Astrocyte of the hippocampus (primary cell): Measurements from ENCODE around the gene TCF19.
"Not testable (repeated sequence)": the region's sequence is repeated elsewhere in the genome, so short reads cannot be mapped to it uniquely, and the experiment has no call there.

Source experiments
- DNase-seq: peaks from one replicate; pipeline ENCODE4 v3.0.0; 2011; ENCODE audit warnings: low read depth, low spot score

Gene TCF19

DNA sequence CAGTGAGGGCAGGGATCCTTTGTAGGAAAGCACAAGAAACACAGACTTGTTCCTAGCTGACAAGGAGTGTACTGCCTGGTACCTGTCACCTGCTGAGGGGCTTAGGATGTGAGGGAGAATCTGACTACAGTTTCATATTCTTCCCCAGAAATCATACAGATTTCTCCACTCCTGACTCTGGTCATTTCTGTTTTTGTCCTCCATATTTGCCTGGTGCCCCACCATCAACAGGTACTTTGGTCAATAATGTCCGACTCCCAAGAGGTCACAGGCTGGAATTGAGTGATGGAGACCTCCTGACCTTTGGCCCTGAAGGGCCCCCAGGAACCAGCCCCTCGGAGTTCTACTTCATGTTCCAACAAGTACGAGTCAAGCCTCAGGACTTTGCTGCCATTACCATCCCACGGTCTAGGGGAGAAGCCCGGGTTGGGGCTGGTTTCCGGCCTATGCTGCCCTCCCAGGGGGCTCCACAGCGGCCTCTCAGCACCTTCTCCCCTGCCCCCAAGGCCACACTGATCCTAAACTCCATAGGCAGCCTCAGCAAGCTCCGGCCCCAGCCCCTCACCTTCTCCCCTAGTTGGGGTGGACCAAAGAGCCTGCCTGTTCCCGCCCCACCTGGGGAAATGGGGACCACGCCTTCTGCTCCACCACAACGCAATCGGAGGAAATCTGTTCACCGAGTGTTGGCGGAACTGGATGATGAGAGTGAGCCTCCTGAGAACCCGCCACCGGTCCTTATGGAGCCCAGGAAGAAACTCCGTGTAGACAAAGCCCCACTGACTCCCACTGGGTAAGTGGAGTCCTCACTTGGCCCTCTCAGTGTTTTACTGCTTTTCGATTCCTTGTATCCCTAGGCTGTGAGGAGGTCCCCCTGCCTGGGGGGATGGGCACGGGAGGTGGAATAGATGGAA lies 3.1 kb downstream of the TCF19 start:
- no peak for DNase-seq

DNA sequence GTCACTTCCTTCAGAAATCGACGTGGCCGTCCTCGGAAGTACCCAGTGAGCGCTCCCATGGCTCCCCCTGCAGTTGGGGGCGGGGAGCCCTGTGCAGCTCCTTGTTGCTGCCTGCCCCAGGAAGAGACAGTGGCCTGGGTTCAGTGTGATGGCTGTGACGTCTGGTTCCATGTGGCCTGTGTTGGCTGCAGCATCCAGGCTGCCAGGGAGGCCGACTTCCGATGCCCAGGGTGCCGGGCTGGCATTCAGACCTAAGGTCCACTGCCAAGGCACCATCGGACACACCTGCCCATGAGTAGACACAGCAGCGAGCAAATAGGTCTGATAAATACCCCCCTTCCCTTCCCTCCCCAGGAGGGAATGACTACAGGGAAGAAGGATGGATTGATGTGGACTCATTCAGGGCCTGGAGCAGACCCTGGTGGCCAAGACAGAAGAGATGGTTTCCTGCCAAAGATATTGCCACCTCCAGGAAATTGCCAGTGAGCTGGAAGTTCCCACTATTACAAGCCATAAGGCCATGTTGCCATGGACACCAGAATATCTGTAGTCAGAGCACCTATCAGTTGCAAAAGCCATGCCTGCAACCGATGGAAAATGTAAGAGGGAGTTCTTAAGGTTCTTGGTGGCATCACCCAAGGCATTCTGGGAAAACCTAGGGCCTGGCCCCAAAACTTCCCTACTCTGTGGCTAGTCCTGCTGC lies 4.2 kb downstream of the TCF19 start:
- no peak for DNase-seq

DNA sequence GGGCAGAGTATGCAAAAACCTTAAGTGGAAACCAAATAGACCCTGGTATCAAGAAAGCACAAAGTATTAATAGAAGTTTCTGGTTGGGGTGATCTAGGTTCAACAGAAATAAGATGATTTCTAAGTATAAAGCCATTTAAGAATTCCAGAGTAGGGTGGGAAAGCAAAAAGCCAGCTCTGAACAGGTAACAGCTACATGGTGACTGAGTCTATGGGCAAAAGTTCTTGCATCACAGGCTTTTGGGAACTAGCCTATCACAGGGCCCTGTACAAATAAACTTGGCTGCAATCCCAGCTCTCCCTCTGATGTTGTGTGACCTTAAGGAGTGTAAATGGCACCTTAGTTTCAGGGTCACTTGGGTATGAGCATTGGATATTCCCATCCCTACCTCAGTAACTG lies 5.5 kb downstream of the TCF19 start:
- DNase-seq: no peak

DNA sequence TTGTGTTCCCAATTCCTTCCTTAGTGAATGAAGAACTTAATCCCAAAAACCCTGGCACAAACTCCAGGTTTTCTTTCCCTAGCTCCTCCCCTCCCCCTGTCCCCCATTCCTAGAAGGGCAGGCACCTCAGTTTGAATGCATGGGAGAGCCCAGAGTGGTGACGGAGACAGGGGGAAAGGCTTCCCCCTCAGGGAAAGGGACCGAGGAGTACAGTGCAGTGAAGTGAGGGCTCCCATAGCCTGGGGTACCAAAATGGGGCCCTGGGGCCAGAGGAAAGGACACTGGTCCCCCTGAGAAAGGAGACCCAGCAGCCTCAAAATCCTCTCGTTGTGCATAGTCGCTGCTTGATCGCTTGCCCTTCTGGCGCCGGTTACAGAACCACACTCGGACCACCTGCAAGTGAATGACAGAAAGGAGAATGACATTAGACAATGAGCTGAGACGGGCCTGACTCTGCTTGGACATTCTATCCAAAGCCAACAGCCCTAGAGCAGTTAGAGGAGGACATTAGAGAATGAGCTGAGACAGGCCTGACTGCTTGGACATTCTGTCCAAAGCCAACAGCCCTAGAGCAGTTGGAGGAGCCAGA lies 6.2 kb downstream of the TCF19 start:
- not testable (repeated sequence) for DNase-seq

DNA sequence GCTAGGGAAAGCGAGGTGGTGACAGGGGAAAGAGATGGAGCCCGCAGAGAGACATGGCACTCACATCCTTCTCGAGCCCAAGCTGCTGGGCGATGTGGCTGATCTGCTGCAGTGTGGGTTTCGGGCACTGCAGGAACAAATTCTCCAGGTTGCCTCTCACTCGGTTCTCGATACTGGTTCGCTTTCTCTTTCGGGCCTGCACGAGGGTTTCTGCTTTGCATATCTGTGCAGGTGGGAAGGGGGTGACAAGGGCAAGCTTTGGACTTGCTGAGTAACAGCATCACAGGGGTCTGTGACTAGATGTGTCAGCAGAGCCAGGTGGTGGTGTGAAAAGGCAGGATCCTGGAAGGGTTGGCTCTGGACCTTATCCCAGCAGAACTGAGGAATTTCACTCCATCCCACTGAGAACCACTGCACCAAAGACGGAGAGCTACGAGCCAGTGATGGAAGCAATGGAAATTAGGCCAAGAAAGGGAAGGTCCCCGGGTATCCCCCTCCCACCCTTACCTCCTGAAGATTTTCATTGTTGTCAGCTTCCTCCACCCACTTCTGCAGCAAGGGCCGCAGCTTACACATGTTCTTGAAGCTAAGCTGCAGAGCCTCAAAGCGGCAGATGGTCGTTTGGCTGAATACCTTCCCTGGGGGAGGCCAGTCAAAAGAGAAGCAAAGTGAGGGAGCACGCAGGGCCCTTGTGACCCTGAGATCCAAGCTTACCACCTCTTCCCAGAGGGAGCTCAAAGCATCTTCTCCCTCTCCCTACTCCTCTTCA lies 6.9 kb downstream of the TCF19 start:
- not testable (repeated sequence) for DNase-seq

DNA sequence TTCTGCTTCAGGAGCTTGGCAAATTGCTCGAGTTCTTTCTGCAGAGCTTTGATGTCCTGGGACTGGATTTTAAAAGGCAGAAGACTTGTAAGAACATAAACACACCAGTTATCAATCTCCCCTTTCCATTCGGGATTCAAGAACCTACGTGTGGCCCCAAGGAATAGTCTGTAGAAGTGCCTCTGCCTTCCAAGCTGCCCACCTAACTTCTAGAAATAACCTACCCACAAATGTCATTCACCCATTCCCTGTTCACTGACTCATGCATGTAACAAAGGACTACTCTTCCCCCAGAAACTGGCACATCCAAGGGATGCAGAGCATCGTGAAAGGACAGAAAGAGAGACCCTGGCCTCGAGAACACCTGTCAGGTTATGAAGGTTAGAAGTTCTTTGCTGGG lies 7.6 kb downstream of the TCF19 start:
- no peak for DNase-seq

DNA sequence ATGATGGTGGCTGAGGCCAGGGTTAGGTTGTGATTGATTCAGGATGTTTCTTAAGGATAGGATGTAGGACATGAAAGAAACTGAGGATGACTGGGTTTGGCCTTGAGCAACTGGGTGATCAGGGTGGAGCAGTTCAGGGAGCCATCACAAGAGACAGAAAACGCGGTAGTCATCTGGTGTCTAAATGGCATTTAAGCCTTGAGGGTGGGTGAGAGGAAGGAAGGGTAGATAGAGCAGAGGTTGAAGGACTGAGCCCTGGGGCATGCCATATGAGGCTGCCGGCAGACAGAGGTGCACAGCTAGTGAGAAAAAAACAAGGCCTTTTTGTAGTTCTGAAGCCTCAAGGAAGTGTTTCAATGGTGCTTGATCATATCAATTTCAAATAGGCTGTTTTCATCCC lies 10.2 kb downstream of the TCF19 start:
- no peak for DNase-seq

DNA sequence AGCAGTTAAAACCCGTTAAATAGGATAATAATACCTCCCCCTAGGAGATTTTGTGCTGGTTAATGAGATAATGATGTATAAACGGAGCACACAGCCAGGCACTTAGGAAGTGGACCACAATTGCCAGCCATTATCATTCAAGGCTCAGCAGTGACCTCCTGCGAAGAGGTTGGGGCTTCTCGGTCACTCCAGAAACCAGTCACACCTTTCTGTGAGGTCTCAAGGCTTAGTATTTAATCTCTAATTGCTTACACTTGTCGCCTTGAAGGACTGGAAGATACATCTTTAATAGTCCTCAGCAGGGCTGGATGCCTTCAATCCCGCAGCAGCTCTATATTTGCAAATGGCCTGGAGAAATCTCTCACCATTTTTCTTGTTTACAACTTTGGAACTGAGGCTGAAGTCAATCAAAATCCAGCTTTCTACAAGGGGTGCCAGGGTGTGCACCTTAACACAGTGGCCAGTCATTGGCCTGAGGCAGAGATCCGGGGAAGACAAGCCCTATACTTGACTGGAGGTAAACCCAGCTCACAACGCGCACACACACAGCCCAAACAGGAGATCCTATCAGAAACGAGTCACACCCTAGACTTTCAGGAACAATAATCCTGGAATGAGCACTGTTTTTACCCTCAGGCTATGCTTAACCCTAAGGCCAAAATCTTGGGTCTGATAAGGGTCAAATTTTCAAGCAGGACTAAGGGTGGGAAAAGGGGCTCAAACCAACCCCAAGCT lies 10.9 kb downstream of the TCF19 start:
- no peak for DNase-seq

DNA sequence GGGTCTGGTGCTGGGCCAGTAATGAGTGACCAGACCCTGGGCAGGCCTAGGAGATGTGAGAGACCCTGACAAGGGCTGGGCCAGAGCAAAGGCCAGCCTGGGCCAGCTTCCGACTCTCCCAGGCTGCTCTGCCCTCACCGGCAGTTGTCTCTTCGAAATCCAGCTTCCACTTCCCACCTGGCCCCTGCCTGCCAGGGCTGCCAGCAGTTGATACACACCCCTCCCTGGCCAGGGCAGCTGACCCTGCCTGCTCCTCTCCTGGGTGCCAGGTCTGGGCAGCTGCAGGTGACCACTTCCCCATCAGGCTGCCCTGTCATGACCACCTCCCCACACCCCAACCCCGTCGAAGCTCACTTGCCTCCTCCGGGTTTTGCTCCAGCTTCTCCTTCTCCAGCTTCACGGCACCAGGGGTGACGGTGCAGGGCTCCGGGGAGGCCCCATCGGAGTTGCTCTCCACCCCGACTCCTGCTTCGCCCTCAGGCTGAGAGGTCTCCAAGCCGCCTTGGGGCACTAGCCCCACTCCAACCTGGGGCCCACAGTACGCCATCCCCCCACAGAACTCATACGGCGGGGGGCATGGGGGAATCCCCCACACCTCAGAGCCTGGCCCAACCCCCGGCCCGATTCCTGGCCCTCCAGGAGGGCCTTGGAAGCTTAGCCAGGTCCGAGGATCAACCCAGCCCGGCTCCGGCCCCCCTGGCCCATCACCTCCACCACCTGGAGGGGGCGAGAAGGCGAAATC lies 11.6 kb downstream of the TCF19 start:
- not testable (repeated sequence) for DNase-seq

DNA sequence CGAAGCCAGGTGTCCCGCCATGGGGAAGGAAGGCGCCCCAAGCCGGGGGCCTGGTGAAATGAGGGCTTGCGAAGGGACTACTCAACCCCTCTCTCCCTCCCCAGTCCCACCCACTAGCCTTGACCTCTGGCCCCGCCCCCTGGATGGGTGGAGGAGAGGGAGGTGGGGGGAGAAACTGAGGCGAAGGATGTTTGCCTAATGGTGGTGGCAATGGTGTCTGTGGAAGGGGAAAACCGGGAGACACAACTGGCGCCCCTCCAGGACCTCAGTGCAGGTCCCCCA lies 12.2 kb downstream of the TCF19 start, which contains the start of gene POU5F1:
POU5F1 (minus strand) TSS at position 83 of the 282 bp plus-strand sequence; CDS start at position 21, 62 bp downstream.
- no peak for DNase-seq

DNA sequence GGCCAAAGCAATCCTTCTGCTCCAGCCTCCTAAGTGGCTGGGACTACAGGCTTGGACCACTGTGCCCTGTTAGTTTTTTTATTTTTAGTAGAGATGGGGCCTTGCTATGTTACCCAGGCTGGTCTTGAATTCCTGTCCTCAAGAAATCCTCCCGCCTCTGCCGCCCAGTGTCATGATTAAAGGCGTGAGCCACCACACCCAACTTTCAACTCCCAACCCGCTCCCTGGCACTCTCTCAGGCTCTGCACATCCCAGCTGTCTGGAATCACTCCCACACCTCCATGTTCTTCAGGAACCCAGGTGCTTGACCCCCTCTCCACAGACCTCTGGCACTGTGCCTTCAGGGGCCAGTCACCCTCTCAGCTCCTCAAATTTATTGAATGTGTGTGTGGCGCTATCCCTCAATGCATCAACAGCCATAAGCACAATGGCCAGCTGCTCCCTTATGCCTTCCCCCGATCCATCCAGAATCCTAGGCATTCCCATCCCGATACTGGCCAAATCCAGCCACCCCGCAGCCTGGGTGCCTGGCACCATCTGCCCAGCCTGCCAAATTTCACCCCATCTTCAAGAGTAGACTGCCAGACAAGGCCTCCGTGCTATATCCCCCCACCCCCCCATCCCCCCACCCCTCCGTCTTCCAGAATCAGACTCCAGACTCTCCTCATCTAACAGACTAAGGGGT lies 12.7 kb downstream of the TCF19 start:
- no peak for DNase-seq

DNA sequence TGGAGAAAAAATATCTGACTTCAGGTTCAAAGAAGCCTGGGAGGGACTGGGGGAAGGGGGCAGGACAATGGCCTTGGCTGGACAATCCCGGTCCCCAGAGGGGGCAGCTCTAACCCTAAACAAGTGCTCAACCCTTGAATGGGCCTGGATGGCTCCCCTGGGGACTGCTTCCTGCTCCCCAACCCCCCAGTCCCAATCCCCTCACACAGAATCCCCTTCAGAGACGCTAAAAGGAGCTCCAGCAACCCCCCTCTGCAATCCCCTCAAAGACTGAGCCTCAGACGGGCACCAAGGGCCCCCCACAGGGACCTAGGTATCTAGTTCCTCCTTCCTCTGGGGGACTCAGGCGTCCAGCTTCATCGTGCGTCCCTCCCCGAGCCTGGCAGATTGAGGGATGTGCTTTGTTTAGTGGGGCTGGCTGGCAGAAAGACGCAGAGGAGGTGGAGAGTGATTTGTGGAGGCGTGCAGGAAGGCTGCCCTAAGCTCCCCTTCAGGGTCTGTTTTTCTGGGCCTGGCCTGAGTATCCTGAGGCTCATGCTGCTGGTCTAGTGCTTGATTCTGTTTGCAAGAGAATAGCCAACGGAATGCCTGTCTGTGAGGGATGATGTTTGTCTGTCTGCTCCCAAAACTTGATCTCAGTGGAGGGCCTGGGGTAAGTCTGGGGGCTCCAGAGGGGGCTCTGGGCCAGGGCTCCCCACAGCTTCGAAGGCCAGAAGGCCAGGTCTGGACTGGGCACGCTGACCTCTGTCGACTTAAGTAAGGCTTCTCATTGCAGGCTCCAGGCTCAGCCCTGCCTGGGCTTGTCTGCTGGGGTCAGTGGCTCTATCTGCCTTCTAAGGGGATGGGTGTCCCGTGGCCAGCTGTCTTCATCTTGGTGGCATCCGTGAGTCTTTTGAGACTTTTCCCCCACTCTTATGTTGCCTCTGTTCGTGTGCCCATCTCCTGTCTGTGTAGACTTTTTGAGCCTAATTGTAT lies 13.8 kb downstream of the TCF19 start:
- no peak for DNase-seq

DNA sequence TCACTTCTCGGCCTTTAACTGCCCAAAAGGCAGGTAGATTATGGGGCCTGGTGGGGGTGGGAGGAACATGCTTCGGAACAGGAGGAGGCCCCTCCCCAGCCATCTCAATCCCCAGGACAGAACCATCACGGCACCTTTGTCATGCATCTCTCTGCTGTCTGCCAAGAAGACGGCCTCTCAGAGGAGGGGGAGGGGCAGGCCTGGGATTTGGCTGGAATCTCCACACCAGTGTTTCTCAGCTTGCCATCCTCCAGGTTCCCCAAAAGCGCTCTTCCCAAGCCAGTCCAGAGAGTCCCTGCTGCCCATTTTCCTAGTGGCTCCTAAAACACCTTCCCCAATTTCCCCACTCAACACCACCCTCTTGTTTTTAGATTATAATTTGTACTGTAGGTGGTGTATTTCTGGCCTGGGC lies 14.6 kb downstream of the TCF19 start:
- DNase-seq: no peak

DNA sequence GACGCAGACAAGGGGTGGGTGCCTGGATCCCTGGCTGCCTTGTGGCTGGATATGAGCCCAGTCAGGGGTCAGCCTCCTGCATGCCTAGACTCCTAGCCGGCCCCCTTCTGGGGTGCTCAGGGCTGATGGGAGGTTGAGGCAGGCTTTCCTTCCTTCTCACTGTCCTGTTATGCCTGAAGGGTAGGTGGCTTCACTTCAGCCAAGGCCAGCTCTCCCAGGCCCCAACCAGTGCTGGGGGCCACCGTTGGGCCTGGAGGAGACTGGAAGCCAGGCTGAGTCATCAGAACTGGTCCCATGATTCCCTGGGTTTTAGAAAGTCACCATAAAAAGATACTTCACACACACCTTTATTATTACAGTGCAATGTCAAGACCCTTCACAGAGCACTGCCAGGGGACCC lies 15.0 kb downstream of the TCF19 start:
- no peak for DNase-seq

DNA sequence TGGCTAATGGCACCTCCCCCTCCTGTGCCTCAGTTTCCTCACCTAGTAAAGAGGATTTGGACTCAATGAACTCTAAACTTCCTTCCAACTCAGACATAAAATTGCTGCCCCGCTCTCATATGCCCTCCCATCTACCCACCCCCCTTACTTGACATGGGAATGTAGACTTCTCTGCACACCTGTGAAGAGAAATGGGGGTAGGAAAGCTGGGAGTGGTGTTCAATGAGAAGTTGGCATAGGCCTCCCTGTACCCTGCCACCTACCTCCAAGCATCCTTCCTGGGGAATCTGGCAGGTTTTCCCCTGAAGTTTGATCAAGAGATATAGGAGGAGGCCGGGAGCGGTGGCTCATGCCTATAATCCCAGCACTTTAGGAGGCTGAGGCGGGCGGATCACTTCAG lies 16.0 kb downstream of the TCF19 start:
- no peak for DNase-seq

DNA sequence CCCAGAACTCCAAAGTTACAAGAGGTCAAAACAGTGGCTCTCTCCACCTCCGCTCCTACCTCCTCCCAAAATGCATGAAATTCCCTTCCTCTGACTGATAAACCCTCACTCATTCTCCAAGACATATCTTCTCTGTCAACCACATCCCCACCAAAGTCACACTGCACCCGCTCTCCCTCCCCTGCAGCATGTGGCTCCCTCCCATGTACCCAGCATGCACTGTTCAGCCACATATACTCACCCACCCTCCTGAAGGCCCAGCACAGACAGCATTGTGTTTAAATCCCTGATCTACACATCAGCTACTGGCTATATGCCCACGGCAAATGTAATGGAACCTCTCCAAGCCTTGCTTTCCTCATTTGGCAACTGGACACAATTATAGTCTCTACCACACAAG lies 17.6 kb downstream of the TCF19 start:
- peak; percentile 40 for DNase-seq

DNA sequence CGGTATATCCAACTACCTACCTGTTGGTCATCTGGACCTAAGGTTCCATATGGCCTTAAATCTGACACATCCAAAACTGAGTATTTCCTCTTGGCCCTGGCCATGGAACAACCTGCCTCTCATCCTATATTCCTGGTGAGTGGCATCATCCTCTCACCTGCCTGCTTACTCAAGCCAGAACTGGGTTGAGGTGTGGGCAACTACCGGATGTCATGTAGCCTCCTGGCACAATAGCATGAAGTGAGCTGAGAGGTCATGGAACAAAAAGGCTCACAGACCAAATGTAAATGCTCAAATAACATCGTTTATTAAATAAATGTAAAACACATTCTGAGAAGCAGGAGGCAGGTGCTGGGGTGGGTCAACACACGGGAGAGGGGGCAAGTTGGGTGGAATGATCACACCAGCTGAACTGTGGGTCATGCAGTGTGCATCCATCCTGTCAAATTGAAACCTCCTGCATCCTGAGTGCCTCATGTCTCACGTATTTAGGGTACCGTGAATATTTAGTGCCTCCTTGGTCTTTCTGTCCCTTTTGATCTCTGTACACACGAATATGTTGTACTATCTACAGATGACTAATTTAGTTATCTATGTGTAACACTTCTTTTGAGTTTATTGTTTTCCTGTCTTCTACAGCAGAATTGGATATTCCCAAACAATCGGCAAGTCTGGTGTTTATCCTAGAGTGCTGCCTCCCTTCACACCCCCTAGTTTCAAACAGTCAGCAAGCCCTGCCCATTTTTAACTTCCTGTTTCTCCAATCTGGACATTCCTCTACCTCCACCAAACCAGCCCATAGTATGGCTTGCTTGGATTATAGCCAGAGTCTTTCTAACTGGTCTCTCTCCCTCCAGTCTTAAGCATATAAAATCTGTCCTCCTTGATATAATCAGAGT lies 20.0 kb downstream of the TCF19 start:
- no peak for DNase-seq

DNA sequence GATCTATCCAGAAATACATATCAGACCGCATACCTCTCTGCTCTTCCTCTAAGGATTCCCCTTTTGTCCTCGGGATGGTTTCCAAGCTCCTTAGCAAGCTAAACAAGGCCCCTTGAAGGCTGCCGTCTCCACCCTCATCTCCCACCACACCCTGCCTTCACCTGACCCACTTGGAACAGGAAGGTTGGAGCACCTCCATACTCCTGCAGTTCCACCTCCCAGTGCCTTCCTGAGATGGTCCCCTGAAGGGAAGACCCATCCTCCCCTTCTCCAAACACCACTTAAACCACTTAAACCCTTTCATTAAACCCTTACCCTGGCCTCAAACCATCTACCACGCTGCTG lies 20.6 kb downstream of the TCF19 start:
- no peak for DNase-seq
